Kidney (tissue), 14 donors: Measurements from ENCODE around the gene OR10G3. TPM values are rescaled to one million over a fixed set of nuclear protein-coding genes. Genes with fewer than 3 reads are reported as not detected.

Experiments
- DNase-seq, 5 donors: peaks; one replicate each; pipeline ENCODE4 v3.0.0-alpha.2; 2013 to 2020
- FAIRE-seq: peaks from 2 replicates; lab custom pipeline; 2012; peaks lifted over from hg19 to GRCh38; lab: Jason Lieb, UNC
- H3K27ac ChIP-seq, 2 donors: one replicate each; pipeline ENCODE4 v1.7.0; 2013; ENCODE audit warnings: low read depth in 2 of 2, low read length in 2 of 2, inconsistent platforms in 1 of 2
- H3K27me3 ChIP-seq: one replicate; pipeline ENCODE4 v1.7.1; 2013; ENCODE audit warnings: low read length, inconsistent platforms; ENCODE audit not compliant: control insufficient read depth, insufficient read depth
- H3K36me3 ChIP-seq, 3 donors: one replicate each; pipeline versions ENCODE4 v1.7.0 to v1.7.1; 2013; ENCODE audit warnings: low read length in 3 of 3, control low read depth in 1 of 3, inconsistent platforms in 1 of 3; ENCODE audit not compliant: insufficient read depth in 3 of 3, control insufficient read depth in 2 of 3
- H3K4me1 ChIP-seq, 3 donors: one replicate each; pipeline versions ENCODE4 v1.7.0 to v1.7.1; 2013; ENCODE audit warnings: low read length in 3 of 3, inconsistent platforms in 1 of 3, low read depth in 1 of 3; ENCODE audit not compliant: control insufficient read depth in 2 of 3, insufficient read depth in 2 of 3
- H3K4me3 ChIP-seq, 3 donors: one replicate each; pipeline versions ENCODE4 v1.7.0 to v1.8.1; 2013; ENCODE audit warnings: low read length in 3 of 3, control low read depth in 1 of 3, inconsistent platforms in 1 of 3
- H3K9ac ChIP-seq, 3 donors: one replicate each; pipeline versions ENCODE4 v1.7.0 to v1.7.1; 2013; ENCODE audit warnings: low read length in 3 of 3, control low read depth in 1 of 3, inconsistent platforms in 1 of 3
- H3K9me3 ChIP-seq, 3 donors: one replicate each; pipeline versions ENCODE4 v1.7.0 to v1.7.1; 2013; ENCODE audit warnings: low read length in 3 of 3, control low read depth in 1 of 3, inconsistent platforms in 1 of 3; ENCODE audit not compliant: control insufficient read depth in 2 of 3, insufficient read depth in 1 of 3
- intact Hi-C: fragments of 100-400 bp; cut with DNase I; formaldehyde crosslinking; loops from one replicate; pipeline ENCODE4 v1.11.1; 2022
- polyA plus RNA-seq: library from polyadenylated mRNA; stranded (reverse); fragments of 350-450 nt; fragmentation: Illumina TruSeq; extraction: RNeasy Lipid Tissue Mini Kit (QIAGEN cat#74804); gene quantifications from one replicate; pipeline ENCODE4 v1.2.3, GENCODE V29; 2014; ENCODE audit warnings: low read depth, low replicate concordance; ENCODE audit not compliant: insufficient read depth
- total RNA-seq: library from RNA; stranded (reverse); fragmentation: NEBNext Ultra II Directional; extraction: Animal tissue kit (Norgen Biotek cat#: 25700); gene quantifications from one replicate; pipeline ENCODE4 v1.2.1, GENCODE V29; 2021
- TF ChIP-seq, protein P1 (sequence below): IDR thresholded peaks from 3 replicates; pipeline ENCODE4 v1.5.1; 2012; ENCODE audit warnings: mild to moderate bottlenecking, moderate library complexity, borderline replicate concordance; ENCODE audit not compliant: insufficient read depth; ENCODE audit errors: extremely low read depth
- donor health status: control.
- donor health status: control.
- donor health status: control.
- donor health status: control.
- donor health status: control.
- donor health status: DM: yes; HTN: yes; CAD: no.
- donor health status: Normal renal cell carcinoma (clear cell type).

OR10G3 gene
- total and polyA plus RNA-seq, 2 donors from 2014 or later = not detected

DNA sequence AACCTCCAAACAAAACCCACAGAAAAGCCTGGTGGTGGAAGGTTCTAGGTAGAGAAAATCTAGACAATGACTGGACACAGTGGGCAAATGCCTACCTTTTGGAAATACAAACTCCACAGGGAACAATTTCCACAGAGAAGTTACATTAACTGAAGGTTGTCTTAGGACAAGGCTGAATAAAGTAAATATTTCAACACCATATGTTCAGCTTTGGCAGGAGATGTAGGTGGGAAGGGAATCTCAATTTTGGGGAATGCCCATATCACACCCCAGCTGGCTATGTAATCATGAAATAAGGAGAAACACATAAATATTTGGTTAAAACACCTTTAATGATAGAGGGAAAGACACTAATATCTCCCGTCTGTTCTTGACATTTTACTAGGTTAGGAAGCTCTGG, 59.1 kb downstream of the OR10G3 start:
- Histone ChIP-seq H3K27ac (no peak overlapping the region), H3K4me1 (no peaks in the 10 kb centered on the region), H3K9ac (no peak overlapping the region), H3K9me3 (no peaks in the 10 kb centered on the region), H3K4me3 (no peak overlapping the region), H3K27me3 (no peaks in the 10 kb centered on the region), H3K36me3 (no peaks in the 10 kb centered on the region)
- TF ChIP-seq, protein P1, sequence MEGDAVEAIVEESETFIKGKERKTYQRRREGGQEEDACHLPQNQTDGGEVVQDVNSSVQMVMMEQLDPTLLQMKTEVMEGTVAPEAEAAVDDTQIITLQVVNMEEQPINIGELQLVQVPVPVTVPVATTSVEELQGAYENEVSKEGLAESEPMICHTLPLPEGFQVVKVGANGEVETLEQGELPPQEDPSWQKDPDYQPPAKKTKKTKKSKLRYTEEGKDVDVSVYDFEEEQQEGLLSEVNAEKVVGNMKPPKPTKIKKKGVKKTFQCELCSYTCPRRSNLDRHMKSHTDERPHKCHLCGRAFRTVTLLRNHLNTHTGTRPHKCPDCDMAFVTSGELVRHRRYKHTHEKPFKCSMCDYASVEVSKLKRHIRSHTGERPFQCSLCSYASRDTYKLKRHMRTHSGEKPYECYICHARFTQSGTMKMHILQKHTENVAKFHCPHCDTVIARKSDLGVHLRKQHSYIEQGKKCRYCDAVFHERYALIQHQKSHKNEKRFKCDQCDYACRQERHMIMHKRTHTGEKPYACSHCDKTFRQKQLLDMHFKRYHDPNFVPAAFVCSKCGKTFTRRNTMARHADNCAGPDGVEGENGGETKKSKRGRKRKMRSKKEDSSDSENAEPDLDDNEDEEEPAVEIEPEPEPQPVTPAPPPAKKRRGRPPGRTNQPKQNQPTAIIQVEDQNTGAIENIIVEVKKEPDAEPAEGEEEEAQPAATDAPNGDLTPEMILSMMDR = no peak
- intact Hi-C loops = no loop called here
- FAIRE-seq = no peak
- DNase-seq = no peak

- DNase-seq = no peak
- Histone ChIP-seq H3K27me3 (no peaks in the 10 kb centered on the region), H3K4me1 (no peaks in the 10 kb centered on the region), H3K9ac (no peak overlapping the region), H3K27ac (no peak overlapping the region), H3K4me3 (no peak overlapping the region), H3K36me3 (no peaks in the 10 kb centered on the region), H3K9me3 (no peaks in the 10 kb centered on the region)
- no peak for FAIRE-seq
- intact Hi-C loops = no loop called here
- TF ChIP-seq, protein P1 = no peak
Measured at GRCh38 chr14:21518725-21519124, 61.2 kb downstream of the OR10G3 start.

Other genes with a start within 250 kb of the OR10G3 start
- 58.8 TPM for gene SUPT16H, start 196.1 kb downstream of the OR10G3 start, total RNA-seq
- gene SUPT16H, start 196.1 kb downstream of the OR10G3 start, polyA plus RNA-seq = 38.1 TPM
- 77.4 TPM for gene CHD8, start 124.0 kb downstream of the OR10G3 start, total RNA-seq
- gene CHD8, start 124.0 kb downstream of the OR10G3 start, polyA plus RNA-seq = 35.8 TPM
- 22.7 TPM for gene RAB2B, start 103.1 kb downstream of the OR10G3 start, total RNA-seq
- 12.2 TPM for gene RAB2B, start 103.1 kb downstream of the OR10G3 start, polyA plus RNA-seq
- gene TOX4, start 102.9 kb downstream of the OR10G3 start, total RNA-seq = 75.9 TPM
- gene TOX4, start 102.9 kb downstream of the OR10G3 start, polyA plus RNA-seq = 31.0 TPM
- 44.3 TPM for gene METTL3, start 68.7 kb downstream of the OR10G3 start, total RNA-seq
- 31.4 TPM for gene METTL3, start 68.7 kb downstream of the OR10G3 start, polyA plus RNA-seq
- 8.8 TPM for gene SALL2, start 53.7 kb downstream of the OR10G3 start, total RNA-seq
- 5.5 TPM for gene SALL2, start 53.7 kb downstream of the OR10G3 start, polyA plus RNA-seq
- gene OR10G2, start 54.9 kb upstream of the OR10G3 start, total RNA-seq = not detected
- gene OR10G2, start 54.9 kb upstream of the OR10G3 start, polyA plus RNA-seq = not detected
- not detected for gene OR4E2, start 73.8 kb upstream of the OR10G3 start, total RNA-seq
- not detected for gene OR4E2, start 73.8 kb upstream of the OR10G3 start, polyA plus RNA-seq
- gene OR4E1, start 93.7 kb upstream of the OR10G3 start, total RNA-seq = not detected
- not detected for gene OR4E1, start 93.7 kb upstream of the OR10G3 start, polyA plus RNA-seq